SK-N-SH (cell line): ENCODE data around the gene NAA20. TPM values are rescaled to one million over a fixed set of nuclear protein-coding genes. Genes with fewer than 3 reads are reported as not detected.

ENCODE experiments used
- CTCF ChIA-PET: fragments of 300-600, 350-600 bp; formaldehyde crosslinking; extraction: SDS; loops from one replicate; lab custom pipeline; 2021; lab: Yijun Ruan, JAX
- POLR2A ChIA-PET: fragments of 350-600 bp; sonication (Branson Sonifier 250); formaldehyde crosslinking; extraction: SDS; loops from one replicate; lab custom pipeline; 2020; ENCODE audit warnings: antibody characterized with exemption, inconsistent platforms; lab: Yijun Ruan, JAX
- DNase-seq: peaks from one replicate; pipeline ENCODE4 v3.0.0; 2012
- H2AFZ ChIP-seq: fragments of 200-600 bp; sonication (generic); 2 replicates; pipeline ENCODE4 v1.8.1; 2016; ENCODE audit warnings: antibody characterized with exemption, mild to moderate bottlenecking, low read depth
- H3F3A ChIP-seq: fragments of 200-600 bp; sonication (generic); replicated peaks from 2 replicates; pipeline ENCODE3; 2016; ENCODE audit warnings: antibody characterized with exemption, mild to moderate bottlenecking; ENCODE audit not compliant: insufficient read depth
- H3K27ac ChIP-seq, 2 experiments: fragments of 200-500 bp in 1 of 2; fragments of 200-600 bp in 1 of 2; sonication (Bioruptor generic) in 1 of 2; sonication (generic), shearing (Covaris generic) in 1 of 2; 2 replicates each; pipeline versions ENCODE4 v1.5.1 to v1.6.1; 2014 to 2016; ENCODE audit warnings: low read depth in 2 of 2, inconsistent platforms in 1 of 2, low read length in 1 of 2, mild to moderate bottlenecking in 1 of 2, mixed read lengths in 1 of 2
- H3K27me3 ChIP-seq: fragments of 200-600 bp; sonication (generic), shearing (Covaris generic); 2 replicates; pipeline ENCODE4 v1.6.1; 2016; ENCODE audit warnings: mixed run types; ENCODE audit not compliant: insufficient read depth
- H3K36me3 ChIP-seq, 2 experiments: fragments of 200-500 bp in 1 of 2; fragments of 200-600 bp in 1 of 2; sonication (Bioruptor generic) in 1 of 2; sonication (generic) in 1 of 2; replicated peaks in 1 of 2; 2 replicates each; pipeline versions ENCODE3 to v1.5.1; 2014 to 2016; ENCODE audit warnings: low read length in 1 of 2, mild to moderate bottlenecking in 1 of 2; ENCODE audit not compliant: insufficient read depth in 2 of 2, control insufficient read depth in 1 of 2
- H3K4me1 ChIP-seq, 2 experiments: fragments of 200-500 bp in 1 of 2; fragments of 200-600 bp in 1 of 2; sonication (Bioruptor generic) in 1 of 2; sonication (generic), shearing (Covaris generic) in 1 of 2; 2 replicates each; pipeline versions ENCODE4 v1.5.1 to v1.6.1; 2014 to 2016; ENCODE audit warnings: low read depth in 1 of 2, low read length in 1 of 2, mixed run types in 1 of 2; ENCODE audit not compliant: insufficient read depth in 2 of 2, control insufficient read depth in 1 of 2
- H3K4me2 ChIP-seq: fragments of 200-600 bp; sonication (generic), shearing (Covaris generic); 2 replicates; pipeline ENCODE4 v1.6.1; 2017; ENCODE audit warnings: mixed run types
- H3K4me3 ChIP-seq, 2 experiments: fragments of 200-500 bp in 1 of 2; fragments of 200-600 bp in 1 of 2; sonication (Bioruptor generic) in 1 of 2; sonication (generic), shearing (Covaris generic) in 1 of 2; 2 replicates each; pipeline versions ENCODE4 v1.5.1 to v1.8.1; 2014 to 2016; ENCODE audit warnings: low read depth in 2 of 2, inconsistent platforms in 1 of 2, low read length in 1 of 2, mild to moderate bottlenecking in 1 of 2, mixed read lengths in 1 of 2, moderate library complexity in 1 of 2
- H3K79me2 ChIP-seq: fragments of 200-600 bp; sonication (generic); 2 replicates; pipeline ENCODE4 v1.8.1; 2017; ENCODE audit warnings: mild to moderate bottlenecking; ENCODE audit not compliant: insufficient read depth
- H3K9ac ChIP-seq: fragments of 200-600 bp; sonication (generic); 2 replicates; pipeline ENCODE4 v1.6.1; 2017; ENCODE audit warnings: mixed run types
- H3K9me2 ChIP-seq: fragments of 200-600 bp; sonication (generic); 2 replicates; pipeline ENCODE4 v1.6.1; 2017; ENCODE audit warnings: mixed run types
- H3K9me3 ChIP-seq: fragments of 200-600 bp; sonication (generic); 2 replicates; pipeline ENCODE4 v1.6.1; 2017; ENCODE audit warnings: mixed run types, mild to moderate bottlenecking, moderate library complexity
- H4K20me1 ChIP-seq: fragments of 200-600 bp; sonication (generic); 2 replicates; pipeline ENCODE4 v1.6.1; 2017; ENCODE audit warnings: mild to moderate bottlenecking, mixed run types; ENCODE audit not compliant: insufficient read depth
- ELF1 ChIP-seq: IDR thresholded peaks from 2 replicates; pipeline ENCODE4 v1.4.0; 2012
- EZH2phosphoT487 ChIP-seq: fragments of 200-600 bp; sonication (generic); IDR thresholded peaks from 2 replicates; pipeline ENCODE4 v1.6.1; 2017; ENCODE audit warnings: low read depth, mixed run types, mild to moderate bottlenecking, antibody characterized with exemption, moderate library complexity, borderline replicate concordance
- FOXM1 ChIP-seq: IDR thresholded peaks from 2 replicates; pipeline ENCODE4 v1.4.0; 2012; ENCODE audit warnings: low read depth, mild to moderate bottlenecking
- JUND ChIP-seq: IDR thresholded peaks from 2 replicates; pipeline ENCODE4 v1.4.0; 2012
- MEF2A ChIP-seq: IDR thresholded peaks from 2 replicates; pipeline ENCODE4 v1.4.0; 2012; ENCODE audit warnings: low read depth, borderline replicate concordance
- NRF1 ChIP-seq: IDR thresholded peaks from 2 replicates; pipeline ENCODE4 v1.6.1; 2012; ENCODE audit warnings: low read depth, mild to moderate bottlenecking, low read length
- POLR2AphosphoS5 ChIP-seq: IDR thresholded peaks from 2 replicates; pipeline ENCODE4 v1.6.1; 2012; ENCODE audit warnings: low read depth, low read length
- RAD21 ChIP-seq: IDR thresholded peaks from 2 replicates; pipeline ENCODE4 v1.6.1; 2012; ENCODE audit warnings: mild to moderate bottlenecking, low read length
- RFX5 ChIP-seq: IDR thresholded peaks from 2 replicates; pipeline ENCODE4 v1.6.1; 2012; ENCODE audit warnings: mild to moderate bottlenecking, improper control_type of control experiment, low read length
- RXRA ChIP-seq: IDR thresholded peaks from 2 replicates; pipeline ENCODE4 v1.4.0; 2012; ENCODE audit warnings: low read depth, mild to moderate bottlenecking, borderline replicate concordance
- SMC3 ChIP-seq: IDR thresholded peaks from 2 replicates; pipeline ENCODE4 v1.6.1; 2012; ENCODE audit warnings: low read depth, low read length, improper control_type of control experiment
- YY1 ChIP-seq: IDR thresholded peaks from 2 replicates; pipeline ENCODE4 v1.4.0; 2012; ENCODE audit warnings: low read depth, mild to moderate bottlenecking
- WGBS: methylation state at CpG from one replicate; pipeline ENCODE4 v1.1.6; 2017; ENCODE audit warnings: low lambda C conversion rate; 5-methylcytosine and 5-hydroxymethylcytosine counted together
- polyA plus RNA-seq, 3 experiments: library from polyadenylated mRNA; depleted of rRNA; stranded (reverse); fragments of >200 nt; gene quantifications; 2 replicates each; pipeline ENCODE4 v1.2.3, GENCODE V29; 2012
- TF ChIP-seq, protein P1 (sequence below): IDR thresholded peaks from 2 replicates; pipeline ENCODE4 v1.6.1; 2012; ENCODE audit warnings: mild to moderate bottlenecking, low read depth, low read length, moderate library complexity
- TF ChIP-seq, protein P2 (sequence below): IDR thresholded peaks from 2 replicates; pipeline ENCODE4 v1.4.0; 2012; ENCODE audit warnings: low read depth, borderline replicate concordance
- TF ChIP-seq, protein P3 (sequence below): IDR thresholded peaks from 2 replicates; pipeline ENCODE4 v1.4.0; 2012; ENCODE audit warnings: low read depth, borderline replicate concordance
- TF ChIP-seq, protein P4 (sequence below): fragments of 200-600 bp; sonication (generic); IDR thresholded peaks from 2 replicates; pipeline ENCODE4 v1.6.1; 2017; ENCODE audit warnings: antibody characterized with exemption, mild to moderate bottlenecking, moderate library complexity
- TF ChIP-seq, protein P5 (sequence below): fragments of 150-350 bp; IDR thresholded peaks from 2 replicates; pipeline ENCODE4 v1.6.1; 2017; ENCODE audit warnings: antibody characterized with exemption, low read length, low read depth, borderline replicate concordance

The NAA20 gene
- polyA plus RNA-seq, 1 of the 3 experiments (the other 2 are of a cell fraction), result 85.0 TPM

DNA sequence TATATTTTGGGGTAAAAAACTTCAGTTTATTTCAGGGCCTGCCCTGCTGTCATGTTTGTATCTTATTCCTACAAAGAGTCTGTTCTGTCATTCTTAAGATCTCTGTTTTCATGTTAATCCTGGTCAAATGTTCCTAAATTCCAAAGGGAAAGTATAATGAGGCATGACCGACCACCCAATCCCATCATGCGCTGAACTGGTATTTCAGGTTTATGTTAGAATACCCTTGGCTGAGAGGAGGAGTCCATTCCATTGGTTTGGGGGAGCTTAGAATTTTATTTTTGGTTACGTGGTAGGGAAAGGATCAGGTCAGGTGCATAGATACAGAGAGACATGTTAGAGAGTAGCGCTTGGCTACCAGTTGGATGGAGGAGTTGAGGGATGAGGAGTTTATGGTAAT, 60.9 kb downstream of the NAA20 start:
- Histone ChIP-seq H3F3A (no peaks in the 10 kb centered on the region), H3K4me1 (no peaks in the 10 kb centered on the region), H3K27me3 (peaks cover 4% of the 10 kb centered on the region; the same call in 1 of the 2 replicates), H3K9me3 (no peaks in the 10 kb centered on the region), H2AFZ (no peak overlapping the region), H3K36me3 (no peaks in the 10 kb centered on the region), H3K9me2 (no peaks in the 10 kb centered on the region), H4K20me1 (no peaks in the 10 kb centered on the region), H3K27ac (no peak overlapping the region), H3K79me2 (no peaks in the 10 kb centered on the region), H3K4me2 (no peak overlapping the region), H3K4me3 (no peak overlapping the region), H3K9ac (no peak overlapping the region)
- no peak for DNase-seq
- CTCF ChIA-PET, result interaction anchor here (1.2 kb wide), 1 partner anchor 159 kb away, joined by 5 read pairs; no protein-coding TSS in a partner anchor
- no peak for TF ChIP-seq SMC3
- TF ChIP-seq, protein P1, sequence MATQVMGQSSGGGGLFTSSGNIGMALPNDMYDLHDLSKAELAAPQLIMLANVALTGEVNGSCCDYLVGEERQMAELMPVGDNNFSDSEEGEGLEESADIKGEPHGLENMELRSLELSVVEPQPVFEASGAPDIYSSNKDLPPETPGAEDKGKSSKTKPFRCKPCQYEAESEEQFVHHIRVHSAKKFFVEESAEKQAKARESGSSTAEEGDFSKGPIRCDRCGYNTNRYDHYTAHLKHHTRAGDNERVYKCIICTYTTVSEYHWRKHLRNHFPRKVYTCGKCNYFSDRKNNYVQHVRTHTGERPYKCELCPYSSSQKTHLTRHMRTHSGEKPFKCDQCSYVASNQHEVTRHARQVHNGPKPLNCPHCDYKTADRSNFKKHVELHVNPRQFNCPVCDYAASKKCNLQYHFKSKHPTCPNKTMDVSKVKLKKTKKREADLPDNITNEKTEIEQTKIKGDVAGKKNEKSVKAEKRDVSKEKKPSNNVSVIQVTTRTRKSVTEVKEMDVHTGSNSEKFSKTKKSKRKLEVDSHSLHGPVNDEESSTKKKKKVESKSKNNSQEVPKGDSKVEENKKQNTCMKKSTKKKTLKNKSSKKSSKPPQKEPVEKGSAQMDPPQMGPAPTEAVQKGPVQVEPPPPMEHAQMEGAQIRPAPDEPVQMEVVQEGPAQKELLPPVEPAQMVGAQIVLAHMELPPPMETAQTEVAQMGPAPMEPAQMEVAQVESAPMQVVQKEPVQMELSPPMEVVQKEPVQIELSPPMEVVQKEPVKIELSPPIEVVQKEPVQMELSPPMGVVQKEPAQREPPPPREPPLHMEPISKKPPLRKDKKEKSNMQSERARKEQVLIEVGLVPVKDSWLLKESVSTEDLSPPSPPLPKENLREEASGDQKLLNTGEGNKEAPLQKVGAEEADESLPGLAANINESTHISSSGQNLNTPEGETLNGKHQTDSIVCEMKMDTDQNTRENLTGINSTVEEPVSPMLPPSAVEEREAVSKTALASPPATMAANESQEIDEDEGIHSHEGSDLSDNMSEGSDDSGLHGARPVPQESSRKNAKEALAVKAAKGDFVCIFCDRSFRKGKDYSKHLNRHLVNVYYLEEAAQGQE, result no peak
- no peak for TF ChIP-seq POLR2AphosphoS5
- TF ChIP-seq, protein P2, sequence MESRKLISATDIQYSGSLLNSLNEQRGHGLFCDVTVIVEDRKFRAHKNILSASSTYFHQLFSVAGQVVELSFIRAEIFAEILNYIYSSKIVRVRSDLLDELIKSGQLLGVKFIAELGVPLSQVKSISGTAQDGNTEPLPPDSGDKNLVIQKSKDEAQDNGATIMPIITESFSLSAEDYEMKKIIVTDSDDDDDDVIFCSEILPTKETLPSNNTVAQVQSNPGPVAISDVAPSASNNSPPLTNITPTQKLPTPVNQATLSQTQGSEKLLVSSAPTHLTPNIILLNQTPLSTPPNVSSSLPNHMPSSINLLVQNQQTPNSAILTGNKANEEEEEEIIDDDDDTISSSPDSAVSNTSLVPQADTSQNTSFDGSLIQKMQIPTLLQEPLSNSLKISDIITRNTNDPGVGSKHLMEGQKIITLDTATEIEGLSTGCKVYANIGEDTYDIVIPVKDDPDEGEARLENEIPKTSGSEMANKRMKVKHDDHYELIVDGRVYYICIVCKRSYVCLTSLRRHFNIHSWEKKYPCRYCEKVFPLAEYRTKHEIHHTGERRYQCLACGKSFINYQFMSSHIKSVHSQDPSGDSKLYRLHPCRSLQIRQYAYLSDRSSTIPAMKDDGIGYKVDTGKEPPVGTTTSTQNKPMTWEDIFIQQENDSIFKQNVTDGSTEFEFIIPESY, result no peak
- TF ChIP-seq, protein P3, sequence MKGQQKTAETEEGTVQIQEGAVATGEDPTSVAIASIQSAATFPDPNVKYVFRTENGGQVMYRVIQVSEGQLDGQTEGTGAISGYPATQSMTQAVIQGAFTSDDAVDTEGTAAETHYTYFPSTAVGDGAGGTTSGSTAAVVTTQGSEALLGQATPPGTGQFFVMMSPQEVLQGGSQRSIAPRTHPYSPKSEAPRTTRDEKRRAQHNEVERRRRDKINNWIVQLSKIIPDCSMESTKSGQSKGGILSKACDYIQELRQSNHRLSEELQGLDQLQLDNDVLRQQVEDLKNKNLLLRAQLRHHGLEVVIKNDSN, result no peak
- TF ChIP-seq RXRA, result no peak
- TF ChIP-seq, protein P4, sequence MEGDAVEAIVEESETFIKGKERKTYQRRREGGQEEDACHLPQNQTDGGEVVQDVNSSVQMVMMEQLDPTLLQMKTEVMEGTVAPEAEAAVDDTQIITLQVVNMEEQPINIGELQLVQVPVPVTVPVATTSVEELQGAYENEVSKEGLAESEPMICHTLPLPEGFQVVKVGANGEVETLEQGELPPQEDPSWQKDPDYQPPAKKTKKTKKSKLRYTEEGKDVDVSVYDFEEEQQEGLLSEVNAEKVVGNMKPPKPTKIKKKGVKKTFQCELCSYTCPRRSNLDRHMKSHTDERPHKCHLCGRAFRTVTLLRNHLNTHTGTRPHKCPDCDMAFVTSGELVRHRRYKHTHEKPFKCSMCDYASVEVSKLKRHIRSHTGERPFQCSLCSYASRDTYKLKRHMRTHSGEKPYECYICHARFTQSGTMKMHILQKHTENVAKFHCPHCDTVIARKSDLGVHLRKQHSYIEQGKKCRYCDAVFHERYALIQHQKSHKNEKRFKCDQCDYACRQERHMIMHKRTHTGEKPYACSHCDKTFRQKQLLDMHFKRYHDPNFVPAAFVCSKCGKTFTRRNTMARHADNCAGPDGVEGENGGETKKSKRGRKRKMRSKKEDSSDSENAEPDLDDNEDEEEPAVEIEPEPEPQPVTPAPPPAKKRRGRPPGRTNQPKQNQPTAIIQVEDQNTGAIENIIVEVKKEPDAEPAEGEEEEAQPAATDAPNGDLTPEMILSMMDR, result no peak
- no peak for TF ChIP-seq YY1
- no peak for TF ChIP-seq JUND
- no peak for TF ChIP-seq NRF1
- TF ChIP-seq RAD21, result no peak
- no peak for TF ChIP-seq ELF1
- no peak for TF ChIP-seq RFX5
- TF ChIP-seq EZH2phosphoT487, result no peak
- TF ChIP-seq, protein P5, sequence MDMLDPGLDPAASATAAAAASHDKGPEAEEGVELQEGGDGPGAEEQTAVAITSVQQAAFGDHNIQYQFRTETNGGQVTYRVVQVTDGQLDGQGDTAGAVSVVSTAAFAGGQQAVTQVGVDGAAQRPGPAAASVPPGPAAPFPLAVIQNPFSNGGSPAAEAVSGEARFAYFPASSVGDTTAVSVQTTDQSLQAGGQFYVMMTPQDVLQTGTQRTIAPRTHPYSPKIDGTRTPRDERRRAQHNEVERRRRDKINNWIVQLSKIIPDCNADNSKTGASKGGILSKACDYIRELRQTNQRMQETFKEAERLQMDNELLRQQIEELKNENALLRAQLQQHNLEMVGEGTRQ, result no peak
- TF ChIP-seq FOXM1, result no peak
- no peak for TF ChIP-seq MEF2A
- 76% methylated on average over 4 of the region's 4 CpGs for WGBS
- POLR2A ChIA-PET, result no interaction called here
